GM21423 (cell line): ENCODE results near the gene DHRS13.

Source experiments
- ATAC-seq: cut with Tn5 transposase; IDR thresholded peaks from one replicate; pipeline ENCODE4 v1.9.1; 2021; ENCODE audit warnings: mild to moderate bottlenecking, moderate library complexity; ENCODE audit not compliant: unreplicated experiment

The DHRS13 gene

DNA sequence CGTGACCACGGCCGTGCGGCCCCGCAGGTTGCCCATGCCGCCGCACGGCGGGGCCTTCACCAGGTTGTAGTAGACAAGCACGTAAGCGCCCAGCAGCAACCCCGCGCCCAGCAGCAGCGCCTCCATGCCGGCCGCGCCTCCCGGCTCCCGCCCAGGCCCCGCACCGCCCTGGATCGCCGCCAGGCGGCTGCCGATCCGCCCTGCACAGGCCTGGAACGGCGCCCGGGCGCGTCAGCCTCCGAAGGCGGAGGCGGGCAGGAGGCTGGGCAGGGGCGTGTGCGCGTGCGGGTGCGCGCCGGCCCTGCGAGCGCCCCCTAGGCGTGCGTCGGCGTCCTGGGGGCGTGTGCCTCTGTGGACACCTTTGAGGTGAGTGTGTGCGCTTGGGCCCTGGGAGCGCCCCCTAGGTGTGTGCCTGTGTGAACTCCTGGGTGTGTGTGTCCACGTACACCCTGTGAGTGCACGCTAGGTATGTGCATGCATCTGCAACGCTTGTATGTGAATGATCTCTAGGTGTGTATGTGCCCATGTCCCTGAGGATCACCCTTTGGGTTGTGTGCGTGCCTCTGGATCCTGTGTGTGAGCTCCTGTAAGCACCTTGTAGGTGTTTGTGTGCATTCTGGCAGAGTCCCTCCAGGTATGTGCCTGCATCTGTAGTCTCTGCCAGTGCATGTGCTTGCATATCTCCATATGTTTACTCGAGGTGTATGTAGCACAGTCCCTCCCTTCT, at the start of gene DHRS13:
TSS of gene DHRS13 (minus strand) at position 261 of the 727 bp plus-strand sequence. CDS start at position 126, 135 bp downstream.
- ATAC-seq: peak; percentile 82

- ATAC-seq: peak; percentile 57
Observed at GRCh38 chr17:28951991-28952975, 49.4 kb upstream of the DHRS13 start.

- ATAC-seq: peak; percentile 56
Observed at GRCh38 chr17:28951428-28951990, 48.6 kb upstream of the DHRS13 start, which contains the start of gene PHF12. Gene PHF12 (minus strand): TSS chr17:28951518. CDS start chr17:28950960, 558 bp downstream.

GRCh38 chr17:28950752-28951427, 48.0 kb upstream of the DHRS13 start:
- ATAC-seq: no peak

DNA sequence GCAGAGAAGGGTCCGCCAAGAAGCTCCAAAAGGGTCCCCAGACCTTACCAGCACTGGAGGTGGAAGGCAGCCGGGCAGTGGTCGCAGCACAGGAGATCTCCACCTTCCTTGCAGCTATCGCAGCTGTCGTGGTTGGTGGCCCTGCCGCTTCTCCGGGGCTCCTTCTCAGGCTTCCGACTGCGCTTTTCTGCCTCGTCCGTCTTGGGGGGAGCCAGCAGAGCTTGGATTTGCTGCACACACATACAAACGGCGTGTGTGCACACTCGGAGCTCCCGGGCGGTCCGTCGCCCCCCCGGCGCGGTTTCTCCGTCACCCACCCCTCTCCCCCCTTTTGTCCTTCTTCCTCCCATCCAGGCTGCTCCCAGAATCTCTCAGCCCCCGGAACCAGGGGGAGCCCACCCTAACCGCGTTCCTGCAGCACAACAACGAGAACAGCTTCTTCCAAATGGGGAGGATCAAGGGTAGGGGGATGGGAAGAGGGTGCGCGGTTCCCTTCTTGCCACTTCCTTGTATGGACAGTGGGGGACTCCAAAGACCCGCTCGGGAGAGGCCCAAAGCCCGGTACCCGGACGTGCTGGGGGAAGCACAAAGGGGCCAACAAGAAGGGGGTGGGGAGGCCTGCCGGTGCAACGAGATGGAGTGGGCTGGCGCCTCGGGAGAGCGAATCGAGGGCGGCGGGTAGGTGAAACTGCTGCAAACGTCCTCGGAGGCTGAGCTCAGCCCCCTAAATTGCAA, 47.3 kb upstream of the DHRS13 start:
- ATAC-seq: no peak

- no peak for ATAC-seq
Observed at GRCh38 chr17:28949185-28950016, 46.5 kb upstream of the DHRS13 start.

DNA sequence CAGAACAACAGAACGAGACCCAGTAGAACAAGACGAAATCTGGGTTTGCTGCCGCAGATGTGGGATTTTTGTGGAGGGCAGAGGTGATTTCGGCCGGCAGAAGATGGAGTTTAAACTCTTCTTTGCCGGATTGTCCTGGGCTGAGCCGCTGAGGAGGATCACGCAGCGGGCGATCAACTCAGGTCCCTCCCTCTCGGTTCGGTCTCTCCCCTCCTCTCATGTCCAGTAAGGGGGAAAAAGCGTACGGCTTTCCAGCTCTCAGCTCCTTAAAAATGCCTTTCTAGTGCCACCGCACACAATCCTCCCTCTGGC, 46.0 kb upstream of the DHRS13 start:
- ATAC-seq: no peak

GRCh38 chr17:28948342-28948741, 45.5 kb upstream of the DHRS13 start:
- no peak for ATAC-seq

GRCh38 chr17:28947639-28948038, 44.8 kb upstream of the DHRS13 start:
- ATAC-seq: no peak

GRCh38 chr17:28946239-28946638, 43.4 kb upstream of the DHRS13 start:
- no peak for ATAC-seq

DNA sequence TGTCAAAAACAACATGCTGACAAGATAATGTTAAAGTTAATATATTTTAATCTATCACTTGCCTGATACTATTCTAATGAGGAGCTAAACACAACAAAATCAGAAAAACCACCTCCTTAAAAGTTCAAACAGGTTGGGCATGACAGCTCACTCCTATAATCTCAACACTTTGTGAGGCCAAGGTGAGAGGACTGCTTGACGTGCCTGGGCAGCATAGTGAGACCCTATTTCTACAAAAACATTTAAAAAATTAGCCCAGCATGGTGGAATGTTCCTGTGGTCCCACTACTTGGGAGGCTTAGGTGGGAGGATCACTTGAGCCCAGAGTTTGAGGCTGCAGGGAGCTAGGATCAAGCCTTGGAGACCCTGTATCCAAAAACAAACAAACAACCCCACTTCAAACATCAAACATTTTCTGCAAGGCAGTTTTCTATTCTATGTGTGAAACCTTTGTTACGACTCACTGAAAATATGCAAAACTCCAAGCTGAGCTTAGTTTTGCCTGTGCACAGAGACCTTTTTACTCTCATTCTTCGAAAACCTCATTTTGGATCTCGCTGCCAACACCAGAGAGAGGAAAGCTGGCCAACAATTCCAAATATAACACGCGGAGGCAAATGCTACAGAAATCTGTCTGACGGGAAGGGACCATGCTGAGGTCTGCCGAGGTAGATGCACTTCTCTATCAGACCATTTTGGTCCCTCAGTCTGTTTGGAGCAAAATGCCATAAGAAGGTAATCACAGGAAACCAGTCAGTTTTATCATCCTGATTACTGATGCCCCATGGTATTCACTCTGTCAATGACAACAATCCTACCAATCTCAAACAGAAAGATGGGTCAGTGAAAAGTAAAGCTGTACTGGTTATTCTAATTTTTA, 42.2 kb upstream of the DHRS13 start:
- ATAC-seq: no peak

DNA sequence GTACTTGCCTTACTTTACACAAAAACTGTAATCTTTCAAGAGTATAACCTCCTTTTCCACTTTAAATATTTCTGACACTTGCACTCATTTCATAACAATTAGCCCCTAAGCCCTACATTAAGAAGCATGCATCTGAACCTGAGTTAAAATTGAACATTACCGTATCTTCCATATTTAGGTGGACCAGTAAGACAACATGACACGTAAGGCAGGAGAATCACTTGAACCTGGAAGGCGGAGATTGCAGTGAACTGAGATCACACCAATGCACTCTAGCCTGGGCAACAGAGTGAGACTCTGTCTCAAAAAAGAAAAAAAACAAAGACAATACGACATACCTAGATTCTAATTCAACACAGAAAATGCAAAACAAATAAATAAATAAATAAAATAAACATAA, 41.5 kb upstream of the DHRS13 start:
- ATAC-seq: no peak

DNA sequence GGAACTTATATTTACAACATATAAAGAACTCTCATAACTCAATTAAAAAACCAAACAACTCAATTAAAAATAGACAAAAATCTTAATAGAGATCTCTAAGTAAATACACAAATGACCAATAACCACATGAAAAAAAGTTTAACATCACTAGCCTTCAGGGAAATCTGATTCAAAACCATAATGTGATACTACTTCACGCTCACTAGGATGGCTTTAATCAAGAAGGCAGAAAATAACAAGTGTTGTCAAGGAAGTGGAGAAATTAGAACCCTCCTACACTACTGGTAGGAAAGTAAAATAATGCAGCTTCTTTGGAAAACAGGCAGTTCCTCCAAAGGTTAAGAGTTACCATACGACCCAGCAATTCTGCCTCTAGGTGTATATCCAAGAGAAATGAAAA, 40.0 kb upstream of the DHRS13 start:
- ATAC-seq: no peak

DNA sequence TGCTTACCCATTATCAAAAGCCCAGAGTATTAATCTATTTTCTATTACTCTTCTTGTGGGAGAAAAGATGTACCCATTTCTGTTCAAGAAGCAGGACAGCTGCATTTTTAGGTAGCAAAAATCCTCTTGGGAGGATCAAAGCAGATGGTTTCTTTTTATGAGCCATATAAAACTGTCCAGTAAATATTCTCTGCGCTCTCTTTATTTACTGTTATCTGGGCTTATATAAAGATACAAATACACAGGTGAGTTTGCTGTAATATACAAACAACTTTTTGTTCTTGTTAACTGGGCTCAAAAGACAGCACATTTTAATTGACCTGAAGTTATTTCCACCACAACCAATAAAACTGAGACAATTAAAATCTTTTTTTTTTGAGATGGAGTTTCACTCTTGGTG, 38.4 kb upstream of the DHRS13 start:
- no peak for ATAC-seq

DNA sequence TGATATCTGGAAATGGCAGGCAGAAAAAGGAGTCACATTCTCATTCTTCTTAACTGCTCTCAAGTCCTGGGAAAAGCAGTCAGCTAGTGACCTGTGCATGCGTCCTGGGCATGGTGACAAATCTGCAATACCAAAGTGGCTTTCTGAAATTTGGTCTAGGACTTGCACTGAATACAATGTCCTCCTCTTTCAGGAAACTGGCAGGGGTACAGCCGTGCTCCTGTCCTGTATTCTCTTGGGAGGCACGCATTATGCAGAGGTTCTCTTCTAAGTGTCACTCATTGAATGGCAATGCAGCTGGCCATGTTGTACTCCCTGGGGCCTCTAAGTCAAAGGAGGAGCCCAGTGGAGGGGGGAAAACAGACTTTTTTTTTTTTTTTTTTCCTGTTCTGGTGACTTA, 37.8 kb upstream of the DHRS13 start:
- no peak for ATAC-seq

DNA sequence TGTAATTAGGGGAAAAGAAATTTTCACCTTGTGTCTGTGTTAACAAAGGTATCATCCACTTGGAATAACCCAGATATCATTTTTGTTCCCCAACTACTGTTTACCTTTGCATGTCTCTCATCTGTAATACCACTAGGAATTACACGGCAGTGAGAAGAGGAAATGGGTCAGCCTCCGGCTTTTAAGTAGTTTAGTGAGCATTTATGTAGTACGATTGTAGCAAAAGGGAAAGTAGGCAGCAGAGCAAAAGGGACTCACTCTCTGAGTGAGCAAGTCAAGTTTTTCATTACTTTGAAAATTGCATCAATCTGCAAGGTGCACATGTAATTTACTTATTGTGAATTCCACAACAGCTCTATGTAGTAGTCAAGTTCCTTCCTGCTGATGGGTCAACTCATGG, 37.3 kb upstream of the DHRS13 start:
- no peak for ATAC-seq

- no peak for ATAC-seq
Observed at GRCh38 chr17:28938552-28938951, 35.7 kb upstream of the DHRS13 start.

GRCh38 chr17:28937044-28937729, 34.3 kb upstream of the DHRS13 start:
- no peak for ATAC-seq
